Measurements from ENCODE around the gene ARAP2. TPM values are rescaled to one million over a fixed set of nuclear protein-coding genes. Genes with fewer than 3 reads are reported as not detected.

The ARAP2 gene
- total RNA-seq, 6 experiments from 2014 or later: not detected

DNA sequence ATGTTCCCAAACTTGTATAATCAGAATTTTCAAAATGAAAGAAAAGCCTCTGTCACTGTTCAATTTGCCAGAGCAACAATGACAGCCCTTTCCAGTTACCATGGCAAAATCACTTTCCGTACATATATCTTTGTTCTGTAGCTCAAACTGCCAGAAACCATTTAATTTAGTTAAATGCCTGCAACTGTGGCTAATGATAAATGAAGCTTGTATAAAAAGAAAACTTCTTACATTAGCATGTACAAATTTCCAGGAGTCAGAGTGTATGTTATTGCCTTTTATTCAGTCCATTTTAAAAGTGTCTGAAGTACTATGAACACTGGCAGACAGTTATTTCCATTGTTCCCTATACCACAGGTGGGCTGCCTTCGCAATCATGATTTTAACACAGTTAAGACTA lies 30.3 kb downstream of the ARAP2 start:
- H3K27ac Mint-ChIP-seq: no peak overlapping the region
- TF ChIP-seq, protein P1, sequence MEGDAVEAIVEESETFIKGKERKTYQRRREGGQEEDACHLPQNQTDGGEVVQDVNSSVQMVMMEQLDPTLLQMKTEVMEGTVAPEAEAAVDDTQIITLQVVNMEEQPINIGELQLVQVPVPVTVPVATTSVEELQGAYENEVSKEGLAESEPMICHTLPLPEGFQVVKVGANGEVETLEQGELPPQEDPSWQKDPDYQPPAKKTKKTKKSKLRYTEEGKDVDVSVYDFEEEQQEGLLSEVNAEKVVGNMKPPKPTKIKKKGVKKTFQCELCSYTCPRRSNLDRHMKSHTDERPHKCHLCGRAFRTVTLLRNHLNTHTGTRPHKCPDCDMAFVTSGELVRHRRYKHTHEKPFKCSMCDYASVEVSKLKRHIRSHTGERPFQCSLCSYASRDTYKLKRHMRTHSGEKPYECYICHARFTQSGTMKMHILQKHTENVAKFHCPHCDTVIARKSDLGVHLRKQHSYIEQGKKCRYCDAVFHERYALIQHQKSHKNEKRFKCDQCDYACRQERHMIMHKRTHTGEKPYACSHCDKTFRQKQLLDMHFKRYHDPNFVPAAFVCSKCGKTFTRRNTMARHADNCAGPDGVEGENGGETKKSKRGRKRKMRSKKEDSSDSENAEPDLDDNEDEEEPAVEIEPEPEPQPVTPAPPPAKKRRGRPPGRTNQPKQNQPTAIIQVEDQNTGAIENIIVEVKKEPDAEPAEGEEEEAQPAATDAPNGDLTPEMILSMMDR (IDR thresholded peaks at IDR 0.05): no peak
- H3K36me3 Mint-ChIP-seq (ENCODE audit: low read depth): no peaks in the 10 kb centered on the region
- peaks cover 16% of the 10 kb centered on the region for H3K9me3 Mint-ChIP-seq
- no peak for DNase-seq
- H3K27me3 Mint-ChIP-seq (ENCODE audit: insufficient read depth): no peaks in the 10 kb centered on the region
- H3K4me1 Mint-ChIP-seq (ENCODE audit: low read depth): no peaks in the 10 kb centered on the region
- no peak overlapping the region for H3K4me3 Mint-ChIP-seq

DNA sequence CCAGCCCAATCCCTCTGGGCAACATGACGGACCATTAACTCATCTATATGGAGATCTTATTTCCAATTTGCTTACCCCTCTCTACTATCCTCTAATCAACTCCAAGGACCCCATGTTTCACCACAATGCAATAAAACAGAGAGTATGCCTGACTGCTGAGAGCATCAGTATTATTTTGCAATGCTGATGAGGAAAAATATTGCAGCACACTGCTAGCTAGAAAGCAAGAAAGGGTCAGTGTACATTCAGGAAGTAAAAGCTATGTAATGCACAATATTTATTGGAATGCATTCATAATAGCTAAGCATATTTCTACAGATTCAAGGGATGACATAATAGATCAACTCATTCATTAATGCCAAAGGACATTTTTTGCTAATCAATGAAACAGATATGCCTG lies 33.2 kb downstream of the ARAP2 start:
- H3K4me3 Mint-ChIP-seq: no peak overlapping the region
- H3K27me3 Mint-ChIP-seq (ENCODE audit: insufficient read depth): no peaks in the 10 kb centered on the region
- H3K4me1 Mint-ChIP-seq (ENCODE audit: low read depth): no peaks in the 10 kb centered on the region
- H3K9me3 Mint-ChIP-seq: peaks cover 30% of the 10 kb centered on the region
- TF ChIP-seq, protein P1 (IDR thresholded peaks at IDR 0.05): no peak
- no peak overlapping the region for H3K27ac Mint-ChIP-seq
- no peak for DNase-seq
- H3K36me3 Mint-ChIP-seq (ENCODE audit: low read depth): no peaks in the 10 kb centered on the region

DNA sequence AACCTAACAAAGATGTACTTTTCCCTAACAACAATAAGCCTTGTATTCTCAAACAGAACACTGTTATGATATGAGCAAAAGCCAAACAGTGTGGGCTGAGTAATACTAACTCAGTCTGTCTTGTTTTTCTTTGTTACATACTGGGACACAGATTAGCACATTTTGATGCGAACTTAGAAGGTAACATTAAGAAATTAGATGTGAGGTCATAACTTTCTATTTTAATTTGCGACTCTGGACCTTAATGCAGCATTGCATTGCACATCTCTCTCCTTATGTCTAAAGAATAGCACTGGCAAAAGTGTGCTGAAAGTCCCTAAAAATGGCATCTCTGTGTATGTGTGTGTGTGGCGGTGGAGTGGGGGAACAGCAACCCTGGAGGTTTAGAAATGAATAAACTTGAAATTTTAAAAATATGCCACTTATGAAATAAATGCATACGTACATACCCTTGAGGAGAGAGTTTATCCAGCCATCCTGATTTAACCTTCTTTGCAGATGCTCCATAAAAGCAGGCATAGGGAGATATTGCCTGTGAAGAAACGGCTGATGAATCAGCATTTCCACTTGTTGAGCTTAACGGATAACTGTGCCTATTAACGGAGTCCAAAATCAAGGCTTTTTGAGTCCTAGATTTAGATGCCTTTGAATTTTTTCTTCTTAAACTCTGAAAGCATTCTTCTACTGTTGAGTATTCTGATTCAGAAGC lies 34.2 kb downstream of the ARAP2 start:
- H3K4me1 Mint-ChIP-seq (ENCODE audit: low read depth): no peaks in the 10 kb centered on the region
- peaks cover 34% of the 10 kb centered on the region for H3K9me3 Mint-ChIP-seq
- no peak overlapping the region for H3K27ac Mint-ChIP-seq
- DNase-seq: no peak
- no peak overlapping the region for H3K4me3 Mint-ChIP-seq
- H3K27me3 Mint-ChIP-seq (ENCODE audit: insufficient read depth): no peaks in the 10 kb centered on the region
- no peaks in the 10 kb centered on the region for H3K36me3 Mint-ChIP-seq (ENCODE audit: low read depth)
- TF ChIP-seq, protein P1 (IDR thresholded peaks at IDR 0.05): no peak

DNA sequence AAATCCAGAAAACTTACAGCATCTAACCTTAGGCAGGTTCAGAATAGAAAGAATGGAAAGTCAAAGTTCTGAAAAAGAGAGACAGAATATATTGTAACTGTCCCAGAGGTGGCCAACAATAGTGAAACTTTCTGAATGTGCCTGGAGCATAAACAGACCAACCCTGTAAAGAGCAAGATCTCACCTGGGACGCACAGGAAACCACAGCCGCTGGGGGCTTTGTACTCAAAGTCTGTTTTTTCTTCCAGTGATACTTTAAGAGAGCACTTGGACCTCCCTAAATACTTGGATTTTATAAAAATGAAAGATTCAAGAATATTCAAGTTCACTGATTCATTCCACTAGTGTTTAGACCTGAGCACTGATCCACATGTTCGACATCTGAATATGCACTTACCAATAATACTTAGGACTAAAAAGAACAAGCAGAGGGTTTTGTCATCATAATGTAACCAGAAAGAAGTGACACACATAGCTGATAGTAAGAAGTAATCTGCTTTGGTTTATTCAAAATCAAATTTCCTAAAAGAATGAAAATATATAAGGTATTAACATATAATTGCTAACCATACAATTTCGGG lies 35.3 kb downstream of the ARAP2 start:
- no peaks in the 10 kb centered on the region for H3K36me3 Mint-ChIP-seq (ENCODE audit: low read depth)
- H3K9me3 Mint-ChIP-seq: peaks cover 40% of the 10 kb centered on the region
- DNase-seq: no peak
- no peaks in the 10 kb centered on the region for H3K27me3 Mint-ChIP-seq (ENCODE audit: insufficient read depth)
- no peak overlapping the region for H3K27ac Mint-ChIP-seq
- H3K4me3 Mint-ChIP-seq: no peak overlapping the region
- TF ChIP-seq, protein P1 (IDR thresholded peaks at IDR 0.05): no peak
- H3K4me1 Mint-ChIP-seq (ENCODE audit: low read depth): no peaks in the 10 kb centered on the region

DNA sequence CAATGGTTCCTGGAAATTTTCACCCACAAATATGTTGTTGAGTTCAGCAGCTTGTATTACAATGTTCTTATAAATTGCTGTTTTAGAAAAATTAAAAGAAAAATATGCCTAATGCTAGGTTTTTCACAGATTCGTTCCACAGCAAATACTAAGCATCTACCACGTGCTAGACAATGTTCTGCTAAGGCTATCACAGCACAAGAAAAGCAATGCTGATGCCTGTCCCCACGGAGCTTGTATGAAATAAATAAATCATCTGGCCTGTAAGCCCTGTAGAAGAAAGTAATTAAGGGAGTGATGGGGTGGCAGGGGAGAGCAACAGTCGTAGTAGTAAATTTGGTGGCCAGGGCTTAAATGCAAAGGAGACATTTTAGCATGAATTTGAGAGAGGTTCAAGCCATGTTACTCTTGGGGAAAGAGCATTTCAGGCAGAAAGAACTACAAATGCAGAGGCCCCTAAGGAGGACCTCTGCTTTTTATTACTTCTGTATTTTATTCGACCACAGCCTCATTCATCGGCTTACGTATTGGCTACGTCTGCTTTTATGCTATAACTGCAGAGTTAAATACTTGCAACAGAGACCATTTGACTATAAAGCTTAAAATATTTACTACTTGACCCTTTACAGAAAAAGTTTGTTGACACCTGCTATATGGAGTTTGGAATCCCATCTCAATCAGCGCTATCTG lies 36.3 kb downstream of the ARAP2 start:
- Mint-ChIP-seq H3K36me3 (ENCODE audit: low read depth) (no peaks in the 10 kb centered on the region), H3K4me1 (ENCODE audit: low read depth) (no peaks in the 10 kb centered on the region), H3K27me3 (ENCODE audit: insufficient read depth) (no peaks in the 10 kb centered on the region), H3K9me3 (peaks cover 40% of the 10 kb centered on the region), H3K4me3 (no peak overlapping the region), H3K27ac (no peak overlapping the region)
- no peak for DNase-seq
- TF ChIP-seq, protein P1 (IDR thresholded peaks at IDR 0.05): no peak
